ENCODE measurements around the gene COA7. TPM values are rescaled to one million over a fixed set of nuclear protein-coding genes. Genes with fewer than 3 reads are reported as not detected.

COA7 gene
- total and polyA plus RNA-seq, 2 of the 8 experiments (the other 6 are each of a cell fraction or from before 2014, with no cell fraction given), result 23.2 to 61.8 TPM

DNA sequence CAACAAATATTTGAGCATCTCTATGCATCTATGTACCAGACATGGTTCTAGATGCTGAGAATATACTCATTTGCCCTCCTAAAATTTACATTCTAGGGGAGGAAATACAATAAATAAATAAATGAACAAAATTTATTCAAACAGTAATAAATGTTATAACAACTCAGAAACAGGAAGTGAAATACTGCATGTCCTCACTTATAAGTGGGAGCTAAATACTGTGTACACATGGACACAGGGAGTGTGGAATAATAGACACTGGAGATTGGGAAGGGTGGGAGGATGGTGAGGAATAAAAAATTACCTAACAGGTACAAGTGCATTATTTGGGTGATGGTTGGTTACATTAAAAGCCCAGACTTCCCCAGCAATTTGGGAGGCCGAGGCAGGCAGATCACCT is 4.3 kb downstream of the COA7 start:
- POLR2A ChIA-PET (ENCODE audit: partially characterized antibody), result no interaction called here
- H3K79me2 ChIP-seq (ENCODE audit: control insufficient read depth in 1 of 2, insufficient read depth in 2 of 2, low read length in 2 of 2), result peaks cover 16 to 51% of the 10 kb centered on the region in 2 experiments
- CTCF ChIA-PET (ENCODE audit: partially characterized antibody), result no interaction called here

More for the DNA sequence above, 4.3 kb downstream of the COA7 start:
- FAIRE-seq (no peak), DNase-seq (ENCODE audit: low read depth in 1 of 2, low spot score in 2 of 2) (no peak)
- Histone ChIP-seq H3K4me3 (ENCODE audit: extremely low read depth in 1 of 4, insufficient read depth in 2 of 4, low read depth in 3 of 4, low read length in 4 of 4) (no peak overlapping the region), H3K23ac (ENCODE audit: insufficient read length) (no peak overlapping the region), H2BK20ac (ENCODE audit: low read length) (no peak overlapping the region), H3K56ac (replicated peaks; ENCODE audit: insufficient read length, low read depth, low read length) (no peak overlapping the region), H3K27me3 (replicated peaks in 1 of 4; ENCODE audit: control insufficient read depth in 3 of 4, extremely low read depth in 1 of 4, insufficient read depth in 3 of 4, low read length in 3 of 4) (no peaks in the 10 kb centered on the region), H2AK5ac (ENCODE audit: low read depth, low read length) (no peak overlapping the region), H2BK12ac (ENCODE audit: low read depth, low read length) (no peak overlapping the region), H3K79me1 (ENCODE audit: low read depth, low read length) (peaks cover 14% of the 10 kb centered on the region), H2AFZ (ENCODE audit: low read length) (no peak overlapping the region), H2BK5ac (ENCODE audit: low read depth, low read length) (no peak overlapping the region), H3K9me3 (ENCODE audit: insufficient read depth in 2 of 2, low read depth in 1 of 2, low read length in 1 of 2) (no peaks in the 10 kb centered on the region), H2BK15ac (ENCODE audit: low read length) (no peak overlapping the region), H2BK120ac (replicated peaks; ENCODE audit: low read depth, low read length) (no peak overlapping the region), H3K4me2 (ENCODE audit: insufficient read depth in 1 of 2, low read depth in 2 of 2, low read length in 2 of 2) (no peak overlapping the region), H4K5ac (ENCODE audit: insufficient read length, low read depth, low read length) (no peak overlapping the region), H3K27ac (ENCODE audit: low read depth, low read length) (no peak overlapping the region), H3K4me1 (replicated peaks in 1 of 4; ENCODE audit: control insufficient read depth in 3 of 4, insufficient read depth in 4 of 4, low read length in 3 of 4) (peaks cover 4 to 9% (median 7%) of the 10 kb centered on the region in 4 experiments; a peak in 5 of 7 replicates), H4K91ac (replicated peaks; ENCODE audit: insufficient read length, low read length) (no peak overlapping the region), H4K20me1 (replicated peaks in 1 of 2; ENCODE audit: control insufficient read depth in 1 of 2, insufficient read depth in 2 of 2, low read length in 2 of 2) (peaks cover 1 to 7% of the 10 kb centered on the region in 2 experiments), H3K18ac (ENCODE audit: extremely low read depth, low read length) (no peak overlapping the region), H3K36me3 (ENCODE audit: control insufficient read depth in 2 of 4, insufficient read depth in 4 of 4, low read length in 3 of 4) (peaks cover 7 to 40% (median 17%) of the 10 kb centered on the region in 4 experiments), H3K23me2 (ENCODE audit: low read depth, low read length) (peaks cover 6% of the 10 kb centered on the region), H4K8ac (ENCODE audit: extremely low read depth, insufficient read depth, low read length) (no peak overlapping the region), H3K9ac (replicated peaks in 1 of 4; ENCODE audit: extremely low read depth in 1 of 4, low read depth in 3 of 4, low read length in 3 of 4) (no peak overlapping the region), H3K14ac (ENCODE audit: insufficient read length) (no peak overlapping the region), H3K4ac (replicated peaks; ENCODE audit: insufficient read length, low read depth, low read length) (no peak overlapping the region)
- whole genome bisulfite sequencing, 2 experiments (ENCODE audit: extremely low coverage in 1 of 2, insufficient coverage in 1 of 2, insufficient read length in 1 of 2, insufficient replicate concordance in 2 of 2, low coverage in 1 of 2, low lambda C conversion rate in 2 of 2, missing lambda C conversion rate in 1 of 2), result 100% methylated on average over 1 of the region's 1 CpG; no CpG with 5 or more reads in 1 of the 2 experiments
- TF ChIP-seq KDM4A (IDR thresholded peaks at IDR 0.05; ENCODE audit: low read depth, low read length, severe bottlenecking), result no peak
- no peak for TF ChIP-seq BRCA1 (IDR thresholded peaks at IDR 0.05; ENCODE audit: low read depth, low read length)
- no peak for TF ChIP-seq RNF2 (IDR thresholded peaks at IDR 0.05; ENCODE audit: borderline replicate concordance, low read depth, low read length, missing control alignments, poor library complexity, severe bottlenecking)
- TF ChIP-seq FOSL1 (IDR thresholded peaks at IDR 0.05; ENCODE audit: insufficient read depth, low read depth, low read length), result no peak
- no peak for TF ChIP-seq JUN (IDR thresholded peaks at IDR 0.05; ENCODE audit: low read depth, low read length)
- no peak for TF ChIP-seq TCF12 (IDR thresholded peaks at IDR 0.05; ENCODE audit: low read depth, low read length)
- no peak for TF ChIP-seq HDAC2 (IDR thresholded peaks at IDR 0.05; ENCODE audit: borderline replicate concordance in 1 of 2, low read depth in 2 of 2, low read length in 2 of 2)
- TF ChIP-seq, protein P1, sequence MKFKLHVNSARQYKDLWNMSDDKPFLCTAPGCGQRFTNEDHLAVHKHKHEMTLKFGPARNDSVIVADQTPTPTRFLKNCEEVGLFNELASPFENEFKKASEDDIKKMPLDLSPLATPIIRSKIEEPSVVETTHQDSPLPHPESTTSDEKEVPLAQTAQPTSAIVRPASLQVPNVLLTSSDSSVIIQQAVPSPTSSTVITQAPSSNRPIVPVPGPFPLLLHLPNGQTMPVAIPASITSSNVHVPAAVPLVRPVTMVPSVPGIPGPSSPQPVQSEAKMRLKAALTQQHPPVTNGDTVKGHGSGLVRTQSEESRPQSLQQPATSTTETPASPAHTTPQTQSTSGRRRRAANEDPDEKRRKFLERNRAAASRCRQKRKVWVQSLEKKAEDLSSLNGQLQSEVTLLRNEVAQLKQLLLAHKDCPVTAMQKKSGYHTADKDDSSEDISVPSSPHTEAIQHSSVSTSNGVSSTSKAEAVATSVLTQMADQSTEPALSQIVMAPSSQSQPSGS (IDR thresholded peaks at IDR 0.05; ENCODE audit: low read length), result no peak
- no peak for TF ChIP-seq MAX (IDR thresholded peaks at IDR 0.05)
- TF ChIP-seq RXRA (IDR thresholded peaks at IDR 0.05; ENCODE audit: insufficient read depth, low read depth, low read length), result no peak
